ACC112 (cell line): Measurements from ENCODE around the gene FCGR3A.

Source experiments
- H2AFZ ChIP-seq: fragments of 200-600 bp; sonication (generic); one replicate; pipeline ENCODE4 v1.6.0; 2017; ENCODE audit warnings: antibody characterized with exemption, low read length; ENCODE audit not compliant: unreplicated experiment
- H3K27ac ChIP-seq: fragments of 200-600 bp; sonication (generic); 2 replicates; pipeline ENCODE4 v1.5.1; 2014; ENCODE audit warnings: low read depth, mild to moderate bottlenecking, antibody characterized with exemption, low read length, moderate library complexity
- H3K27me3 ChIP-seq: fragments of 200-600 bp; sonication (generic); 2 replicates; pipeline ENCODE4 v1.6.1; 2014; ENCODE audit warnings: mild to moderate bottlenecking, antibody characterized with exemption, low read length, moderate library complexity, mixed read lengths; ENCODE audit not compliant: insufficient read depth
- H3K36me3 ChIP-seq: fragments of 200-600 bp; sonication (generic); 2 replicates; pipeline ENCODE4 v1.6.1; 2016; ENCODE audit warnings: mild to moderate bottlenecking, antibody characterized with exemption, low read length, moderate library complexity, mixed read lengths; ENCODE audit not compliant: insufficient read depth
- H3K4me1 ChIP-seq: fragments of 200-600 bp; sonication (generic); one replicate; pipeline ENCODE4 v1.6.1; 2016; ENCODE audit warnings: low read length, mixed read lengths; ENCODE audit not compliant: insufficient read depth, unreplicated experiment, control insufficient read depth
- H3K4me3 ChIP-seq: fragments of 200-600 bp; sonication (generic); 2 replicates; pipeline ENCODE4 v1.5.1; 2014; ENCODE audit warnings: mild to moderate bottlenecking, low read depth, low read length
- H3K79me2 ChIP-seq: fragments of 200-600 bp; sonication (generic); one replicate; pipeline ENCODE4 v1.6.0; 2016; ENCODE audit warnings: low read length; ENCODE audit not compliant: control insufficient read depth, unreplicated experiment, insufficient read depth

Gene FCGR3A

DNA sequence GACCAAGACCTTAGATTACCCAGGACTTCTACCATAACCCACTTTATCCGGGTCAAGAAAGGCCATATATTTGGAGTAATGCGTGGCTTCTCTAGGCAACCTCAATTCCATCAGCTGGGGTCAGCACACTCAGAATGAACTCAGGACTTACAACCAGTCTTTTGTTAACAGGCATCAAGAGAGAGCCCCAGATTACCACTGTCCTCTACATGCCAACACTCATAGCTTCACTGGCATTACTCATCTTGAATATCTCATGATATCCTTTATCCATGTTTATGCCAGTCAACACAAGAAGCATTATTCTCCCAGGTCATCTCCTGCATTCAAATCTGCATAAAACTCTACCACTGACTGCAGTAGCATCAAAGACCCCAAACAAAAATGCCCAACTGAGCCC, 51.0 kb downstream of the FCGR3A start:
- Histone ChIP-seq H3K36me3 (no peaks in the 10 kb centered on the region), H2AFZ (no peak overlapping the region), H3K27me3 (peaks cover 20% of the 10 kb centered on the region; the same call in 1 of the 2 replicates), H3K4me1 (no peaks in the 10 kb centered on the region), H3K4me3 (no peak overlapping the region), H3K27ac (no peak overlapping the region), H3K79me2 (no peaks in the 10 kb centered on the region)

DNA sequence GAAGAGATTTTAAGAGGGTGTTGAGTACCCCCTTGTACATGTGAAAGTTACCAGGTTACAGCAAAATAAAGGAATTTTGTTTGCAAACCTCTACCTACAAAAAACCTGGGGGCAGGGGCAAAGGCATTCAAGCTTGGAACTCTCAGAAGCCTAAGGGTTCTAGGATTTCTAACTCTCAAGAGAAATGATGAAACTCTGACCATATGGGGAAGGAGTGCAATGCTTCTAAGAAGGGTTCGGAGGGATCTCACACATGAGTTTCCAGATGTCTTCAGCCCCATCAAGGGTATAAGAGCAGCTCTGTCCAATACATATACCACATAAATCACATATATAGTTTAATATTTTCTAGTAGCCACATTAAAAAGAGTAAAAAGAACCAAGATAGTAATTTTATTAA, 51.7 kb downstream of the FCGR3A start:
- no peak overlapping the region for H2AFZ ChIP-seq
- H3K4me1 ChIP-seq, result no peaks in the 10 kb centered on the region
- no peaks in the 10 kb centered on the region for H3K79me2 ChIP-seq
- no peaks in the 10 kb centered on the region for H3K36me3 ChIP-seq
- H3K27ac ChIP-seq, result no peak overlapping the region
- peaks cover 26% of the 10 kb centered on the region; the same call in 1 of the 2 replicates for H3K27me3 ChIP-seq
- H3K4me3 ChIP-seq, result no peak overlapping the region

DNA sequence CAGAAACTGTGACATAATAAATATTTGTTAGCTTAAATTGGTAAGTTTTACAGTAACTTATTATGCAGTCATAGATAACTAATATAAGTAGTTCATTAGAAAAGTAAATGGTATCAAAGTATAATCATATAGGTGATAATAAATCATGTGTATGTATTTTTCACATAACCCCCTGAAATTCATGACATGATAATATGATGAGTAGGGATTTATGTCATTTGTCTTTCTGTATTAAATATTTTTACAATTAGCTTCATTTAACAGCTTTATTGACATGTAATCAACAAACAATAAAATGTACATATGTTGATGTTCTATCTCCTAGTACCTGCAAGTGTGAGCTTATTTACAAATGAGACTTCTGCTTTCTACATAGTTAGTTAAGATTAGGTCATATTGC, 54.1 kb downstream of the FCGR3A start:
- peaks cover 51% of the 10 kb centered on the region for H3K27me3 ChIP-seq
- no peaks in the 10 kb centered on the region for H3K36me3 ChIP-seq
- H3K79me2 ChIP-seq, result no peaks in the 10 kb centered on the region
- no peak overlapping the region for H2AFZ ChIP-seq
- no peaks in the 10 kb centered on the region for H3K4me1 ChIP-seq
- H3K4me3 ChIP-seq, result no peak overlapping the region
- no peak overlapping the region for H3K27ac ChIP-seq

DNA sequence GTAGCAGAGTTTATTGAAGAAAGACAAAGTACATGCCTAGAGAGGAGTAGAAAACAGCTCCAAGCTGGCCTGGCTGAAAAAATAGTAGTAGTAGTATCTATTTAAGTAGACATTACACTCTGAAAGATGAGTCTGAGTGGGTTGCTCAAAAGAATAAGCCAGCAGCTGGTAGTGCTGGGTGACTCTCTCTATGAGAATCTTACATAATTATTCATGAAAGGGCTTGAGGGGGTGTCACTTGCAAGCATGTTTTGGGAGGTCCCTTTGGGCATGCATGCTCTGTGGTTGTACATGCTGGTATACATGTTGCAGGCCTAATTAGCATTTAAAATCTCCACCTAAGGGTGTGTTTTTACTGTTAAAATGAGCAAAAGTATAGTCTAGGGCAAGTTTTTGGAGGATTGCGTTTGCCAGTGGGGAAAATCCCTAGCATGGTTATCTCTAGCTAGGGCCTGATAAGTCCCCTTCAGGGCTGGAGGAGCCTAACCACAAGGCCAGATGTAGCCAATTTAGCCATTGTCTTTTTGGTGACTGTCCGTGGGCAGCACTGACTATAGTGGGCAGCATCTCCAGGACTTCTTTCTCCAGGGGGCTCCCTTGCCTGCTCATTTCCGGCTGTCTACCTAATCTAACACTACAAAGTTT, 55.4 kb downstream of the FCGR3A start:
- Histone ChIP-seq H2AFZ (no peak overlapping the region), H3K27me3 (peaks cover 64% of the 10 kb centered on the region), H3K4me3 (no peak overlapping the region), H3K4me1 (no peaks in the 10 kb centered on the region), H3K36me3 (no peaks in the 10 kb centered on the region), H3K79me2 (no peaks in the 10 kb centered on the region), H3K27ac (no peak overlapping the region)

DNA sequence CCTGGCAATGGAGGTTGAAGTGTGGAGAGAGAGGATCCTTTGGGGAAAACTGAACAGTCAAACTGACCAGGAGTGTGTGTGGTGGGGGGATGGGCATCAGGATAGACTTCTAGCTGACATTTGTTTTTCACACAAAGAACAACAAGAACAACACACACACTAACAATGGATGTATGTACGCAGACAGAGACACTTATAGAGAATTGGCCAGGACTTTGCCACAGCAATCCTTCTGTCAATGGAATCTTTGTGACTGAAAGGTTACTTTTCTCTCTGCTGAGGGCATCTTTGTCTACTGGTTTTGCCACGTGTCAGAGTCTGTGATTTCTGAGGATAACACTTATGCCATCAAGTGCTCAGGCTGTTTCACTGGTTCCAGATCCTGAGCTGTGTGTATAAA, 56.8 kb downstream of the FCGR3A start:
- H3K27me3 ChIP-seq, result peaks cover 63% of the 10 kb centered on the region
- no peak overlapping the region for H3K27ac ChIP-seq
- no peak overlapping the region for H2AFZ ChIP-seq
- no peaks in the 10 kb centered on the region for H3K4me1 ChIP-seq
- H3K79me2 ChIP-seq, result no peaks in the 10 kb centered on the region
- H3K4me3 ChIP-seq, result no peak overlapping the region
- no peaks in the 10 kb centered on the region for H3K36me3 ChIP-seq
